ENCODE data around the gene CCNQ.

CCNQ gene

GRCh38 chrX:153636716-153637115 lies 37.8 kb upstream of the CCNQ start:
- no peak for DNase-seq

- DNase-seq = peak; percentile 16
Observed at GRCh38 chrX:153635788-153636668, 37.1 kb upstream of the CCNQ start.

GRCh38 chrX:153635388-153635787 lies 36.4 kb upstream of the CCNQ start:
- no peak for DNase-seq

GRCh38 chrX:153634832-153635231 lies 35.9 kb upstream of the CCNQ start:
- DNase-seq = no peak

- no peak for DNase-seq
Observed at GRCh38 chrX:153634236-153634635, 35.3 kb upstream of the CCNQ start.

- no peak for DNase-seq
Observed at GRCh38 chrX:153633607-153634180, 34.8 kb upstream of the CCNQ start.

- no peak for DNase-seq
Observed at GRCh38 chrX:153633048-153633447, 34.1 kb upstream of the CCNQ start.

- no peak for DNase-seq
Observed at GRCh38 chrX:153632595-153632946, 33.6 kb upstream of the CCNQ start.

GRCh38 chrX:153631907-153632594 lies 33.1 kb upstream of the CCNQ start:
- DNase-seq = no peak

- no peak for DNase-seq
Observed at GRCh38 chrX:153631346-153631745, 32.4 kb upstream of the CCNQ start.

- DNase-seq = no peak
Observed at GRCh38 chrX:153628665-153629064, 29.7 kb upstream of the CCNQ start.

GRCh38 chrX:153628129-153628528 lies 29.2 kb upstream of the CCNQ start:
- no peak for DNase-seq

GRCh38 chrX:153627675-153628111 lies 28.8 kb upstream of the CCNQ start:
- DNase-seq = no peak

- DNase-seq = no peak
Observed at GRCh38 chrX:153626863-153627674, 28.1 kb upstream of the CCNQ start.

GRCh38 chrX:153626025-153626633 lies 27.2 kb upstream of the CCNQ start:
- no peak for DNase-seq

- no peak for DNase-seq
Observed at GRCh38 chrX:153625271-153626024, 26.5 kb upstream of the CCNQ start.

- DNase-seq = no peak
Observed at GRCh38 chrX:153624196-153625091, 25.5 kb upstream of the CCNQ start.

GRCh38 chrX:153623310-153624029 lies 24.5 kb upstream of the CCNQ start:
- DNase-seq = no peak

- DNase-seq = no peak
Observed at GRCh38 chrX:153622661-153623309, 23.8 kb upstream of the CCNQ start.
